HFF-Myc (cell line): ENCODE data around the gene KERA.

Source experiments
- DNase-seq: peaks from one replicate; pipeline ENCODE4 v3.0.0-alpha.2; 2011; ENCODE audit warnings: low read depth; ENCODE audit errors: extremely low read depth
- H3K4me3 ChIP-seq: replicated peaks from 2 replicates; pipeline ENCODE4 v1.5.1; 2011; ENCODE audit warnings: low read depth, mild to moderate bottlenecking, control low read depth, low read length
- TF ChIP-seq, protein P1 (sequence below): IDR thresholded peaks from 2 replicates; pipeline ENCODE4 v1.5.1; 2012; ENCODE audit warnings: mild to moderate bottlenecking, low read depth, low read length, control low read depth; ENCODE audit errors: missing control alignments

The KERA gene, protein sequence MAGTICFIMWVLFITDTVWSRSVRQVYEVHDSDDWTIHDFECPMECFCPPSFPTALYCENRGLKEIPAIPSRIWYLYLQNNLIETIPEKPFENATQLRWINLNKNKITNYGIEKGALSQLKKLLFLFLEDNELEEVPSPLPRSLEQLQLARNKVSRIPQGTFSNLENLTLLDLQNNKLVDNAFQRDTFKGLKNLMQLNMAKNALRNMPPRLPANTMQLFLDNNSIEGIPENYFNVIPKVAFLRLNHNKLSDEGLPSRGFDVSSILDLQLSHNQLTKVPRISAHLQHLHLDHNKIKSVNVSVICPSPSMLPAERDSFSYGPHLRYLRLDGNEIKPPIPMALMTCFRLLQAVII

DNA sequence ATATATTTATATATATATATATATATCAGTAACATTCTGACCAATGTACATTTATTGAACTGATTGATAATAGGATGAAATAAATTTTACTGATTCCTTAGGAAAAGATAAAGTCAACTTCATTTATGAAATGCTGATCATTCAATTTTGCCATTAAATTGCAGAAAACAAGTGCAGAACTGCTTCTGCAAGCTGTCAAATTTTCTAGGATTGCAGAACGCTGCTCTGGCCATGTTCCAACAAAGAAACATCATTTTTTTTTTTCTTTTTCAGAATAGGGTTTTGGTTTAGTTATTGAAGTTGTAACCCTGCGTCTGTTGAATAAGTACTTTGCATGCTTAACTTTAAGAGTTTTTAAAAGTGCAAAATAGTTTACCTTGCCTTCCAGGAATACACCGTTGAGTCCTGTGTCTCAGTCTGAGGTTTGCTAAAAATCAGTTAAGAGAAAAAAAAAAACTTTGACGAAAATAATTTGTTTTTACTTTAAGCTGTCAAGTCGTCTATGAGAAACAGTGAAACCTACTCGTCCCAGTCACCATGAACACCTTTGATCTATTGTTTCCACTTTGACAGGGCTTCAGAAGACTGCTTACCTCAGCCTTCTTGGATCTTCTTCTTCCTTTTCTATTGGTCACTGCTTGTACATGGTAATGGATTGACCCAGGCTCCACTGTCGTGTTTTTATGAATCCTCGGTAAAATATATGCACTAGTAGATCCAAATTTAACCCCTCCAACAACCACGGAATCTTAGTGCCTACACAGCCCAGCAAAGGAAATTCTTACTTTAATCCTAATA lies at the start of gene KERA:
Gene KERA, minus strand, starts transcription at position 657 of the 798 bp plus-strand sequence. CDS start 1,743 bp downstream, outside the sequence.
- no peak within 1 kb of the TSS for H3K4me3 ChIP-seq
- TF ChIP-seq, protein P1, sequence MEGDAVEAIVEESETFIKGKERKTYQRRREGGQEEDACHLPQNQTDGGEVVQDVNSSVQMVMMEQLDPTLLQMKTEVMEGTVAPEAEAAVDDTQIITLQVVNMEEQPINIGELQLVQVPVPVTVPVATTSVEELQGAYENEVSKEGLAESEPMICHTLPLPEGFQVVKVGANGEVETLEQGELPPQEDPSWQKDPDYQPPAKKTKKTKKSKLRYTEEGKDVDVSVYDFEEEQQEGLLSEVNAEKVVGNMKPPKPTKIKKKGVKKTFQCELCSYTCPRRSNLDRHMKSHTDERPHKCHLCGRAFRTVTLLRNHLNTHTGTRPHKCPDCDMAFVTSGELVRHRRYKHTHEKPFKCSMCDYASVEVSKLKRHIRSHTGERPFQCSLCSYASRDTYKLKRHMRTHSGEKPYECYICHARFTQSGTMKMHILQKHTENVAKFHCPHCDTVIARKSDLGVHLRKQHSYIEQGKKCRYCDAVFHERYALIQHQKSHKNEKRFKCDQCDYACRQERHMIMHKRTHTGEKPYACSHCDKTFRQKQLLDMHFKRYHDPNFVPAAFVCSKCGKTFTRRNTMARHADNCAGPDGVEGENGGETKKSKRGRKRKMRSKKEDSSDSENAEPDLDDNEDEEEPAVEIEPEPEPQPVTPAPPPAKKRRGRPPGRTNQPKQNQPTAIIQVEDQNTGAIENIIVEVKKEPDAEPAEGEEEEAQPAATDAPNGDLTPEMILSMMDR, result no peak
- DNase-seq, result no peak

DNA sequence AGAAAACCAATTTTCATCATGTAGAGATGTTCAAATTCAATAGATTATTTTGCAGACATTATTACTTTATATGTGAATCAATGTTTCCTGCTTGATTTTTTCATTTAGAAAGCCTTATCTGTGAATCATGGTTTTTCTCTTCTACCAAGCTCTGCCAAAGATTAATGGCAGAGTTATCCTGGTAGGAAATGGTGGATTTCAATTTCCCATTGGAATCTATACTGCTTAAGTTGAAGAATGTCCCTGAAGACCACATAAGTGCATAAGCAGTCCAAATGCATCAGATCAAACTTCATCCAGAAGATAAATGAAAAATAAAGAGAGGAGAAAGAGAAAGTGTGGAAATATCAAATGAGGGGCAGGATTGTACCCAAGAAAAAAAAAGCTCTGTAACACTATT lies 48.5 kb upstream of the KERA start:
- TF ChIP-seq, protein P1, result no peak
- H3K4me3 ChIP-seq, result peak overlapping the region; percentile 16
- no peak for DNase-seq

DNA sequence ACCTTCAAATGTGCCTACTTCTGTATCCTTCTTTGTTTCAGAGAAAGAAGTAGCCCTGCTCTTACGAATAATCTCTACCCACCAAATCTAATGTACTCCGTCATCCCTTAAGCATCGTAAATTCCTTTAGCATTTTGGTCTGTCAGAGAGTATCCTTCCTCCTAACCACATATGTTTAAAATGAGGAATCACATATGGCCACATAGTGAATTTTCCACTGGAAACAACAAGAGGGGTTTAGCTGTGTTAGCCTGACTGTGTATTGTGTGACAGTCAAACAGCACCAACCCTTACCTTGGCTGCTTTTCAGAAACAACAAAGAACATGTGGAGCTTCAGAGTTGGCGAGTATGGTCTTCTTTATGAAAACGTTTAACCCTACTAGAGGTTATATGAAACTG lies 48.0 kb upstream of the KERA start:
- DNase-seq, result peak; percentile 75
- peak overlapping the region; percentile 15; the same call in 1 of the 2 replicates for H3K4me3 ChIP-seq
- TF ChIP-seq, protein P1, result no peak

DNA sequence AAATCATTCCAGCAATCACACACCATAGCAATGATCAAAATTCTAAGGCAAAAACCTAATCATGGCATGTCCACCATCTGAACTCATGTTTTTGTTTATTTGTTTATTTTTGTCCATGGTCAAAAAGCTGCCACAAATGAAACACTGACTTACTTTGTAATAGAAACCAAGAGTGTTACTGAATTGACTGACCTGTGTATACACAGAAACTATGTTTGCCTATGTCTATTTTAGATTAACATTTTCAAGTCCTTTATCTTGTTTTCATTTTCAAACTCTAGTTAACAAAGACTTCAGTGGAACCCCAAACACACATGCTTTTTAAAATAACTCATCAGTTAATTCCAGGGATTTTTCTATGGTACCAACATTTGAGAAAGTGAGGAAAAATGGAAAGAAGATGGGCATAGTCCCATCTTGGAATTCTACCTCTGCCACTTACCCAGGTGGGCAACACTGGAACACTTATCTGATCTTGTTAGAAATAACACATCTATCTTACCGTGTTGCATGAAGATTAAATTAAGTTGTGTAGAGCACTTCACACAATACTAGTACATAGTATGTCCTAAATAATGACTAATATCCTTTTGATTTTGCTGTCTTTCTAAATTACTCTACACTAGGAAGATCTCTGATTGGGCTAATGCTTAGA lies 47.1 kb upstream of the KERA start:
- TF ChIP-seq, protein P1, result no peak

DNA sequence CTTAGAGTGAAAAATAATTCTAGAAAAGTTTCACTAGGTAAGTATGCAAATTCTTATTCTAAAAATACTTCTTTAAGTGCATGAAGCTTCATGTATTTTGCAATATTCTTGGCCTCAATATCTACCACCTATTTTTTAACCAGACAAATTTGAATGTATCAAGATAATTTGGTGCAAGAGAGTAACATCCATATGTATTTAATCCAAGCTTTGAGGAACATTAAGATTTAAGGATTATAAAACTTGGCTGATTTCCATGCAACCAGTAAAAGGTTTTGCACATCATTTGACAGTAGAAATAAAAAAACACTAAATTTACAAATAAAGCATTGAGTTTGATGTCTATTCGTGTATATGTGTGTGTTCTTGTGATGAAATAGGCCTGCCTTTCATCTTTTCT lies 45.8 kb upstream of the KERA start:
- TF ChIP-seq, protein P1, result no peak
- no peak for DNase-seq
- H3K4me3 ChIP-seq, result no peak overlapping the region

More for the DNA sequence above, 47.1 kb upstream of the KERA start:
- peak overlapping the region; percentile 15; the same call in 1 of the 2 replicates for H3K4me3 ChIP-seq
- DNase-seq, result no peak

DNA sequence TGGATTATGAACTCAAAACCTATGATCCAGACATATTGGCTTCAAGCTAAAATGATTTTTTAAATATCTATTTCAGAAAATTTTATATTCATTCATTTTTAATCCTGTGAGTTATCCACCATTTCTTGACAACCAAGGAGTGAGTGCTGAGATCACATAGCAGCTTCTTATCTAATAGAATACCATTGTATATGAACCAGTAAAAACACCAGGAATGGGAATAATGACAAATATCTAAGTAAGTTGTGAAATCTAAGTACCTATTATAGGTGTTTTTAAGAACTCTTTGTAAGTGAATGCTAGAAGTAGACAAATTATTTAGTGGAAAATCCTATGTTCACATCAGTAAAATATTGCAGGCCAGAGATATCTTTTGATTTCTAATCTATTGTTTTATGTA lies 45.3 kb upstream of the KERA start:
- H3K4me3 ChIP-seq, result no peak overlapping the region
- no peak for DNase-seq
- TF ChIP-seq, protein P1, result no peak
